Astrocyte (in vitro differentiated cells and primary cell): Measurements from ENCODE around the gene FHOD1. TPM values are rescaled to one million over a fixed set of nuclear protein-coding genes. Genes with fewer than 3 reads are reported as not detected.
A peak's percentile ranks its signal among the peaks of the same experiment; 100 is the strongest.

Experiments
- DNase-seq: peaks from one replicate; pipeline ENCODE4 v3.0.0-alpha.2; 2010; ENCODE audit warnings: low read depth
- FAIRE-seq: peaks from 2 replicates; lab custom pipeline; 2011; peaks lifted over from hg19 to GRCh38; lab: Jason Lieb, UNC
- H2AFZ ChIP-seq: 2 replicates; pipeline ENCODE4 v1.6.0; 2012; ENCODE audit warnings: low read depth, low read length, inconsistent platforms
- H3K27ac ChIP-seq: 2 replicates; pipeline ENCODE4 v1.5.1; 2011; ENCODE audit warnings: low read depth, low read length, inconsistent platforms
- H3K27me3 ChIP-seq: 2 replicates; pipeline ENCODE4 v1.6.0; 2011; ENCODE audit warnings: low read length, inconsistent platforms; ENCODE audit not compliant: insufficient read depth
- H3K36me3 ChIP-seq: 2 replicates; pipeline ENCODE4 v1.5.1; 2011; ENCODE audit warnings: low read length, inconsistent platforms; ENCODE audit not compliant: insufficient read depth
- H3K4me1 ChIP-seq: 2 replicates; pipeline ENCODE4 v1.5.1; 2011; ENCODE audit warnings: low read length, inconsistent platforms; ENCODE audit not compliant: insufficient read depth
- H3K4me2 ChIP-seq: 2 replicates; pipeline ENCODE4 v1.6.0; 2012; ENCODE audit warnings: low read length, inconsistent platforms
- H3K4me3 ChIP-seq: 2 replicates; pipeline ENCODE4 v1.5.1; 2011; ENCODE audit warnings: low read depth, mild to moderate bottlenecking, low read length, inconsistent platforms; ENCODE audit not compliant: insufficient read depth
- H3K79me2 ChIP-seq: 2 replicates; pipeline ENCODE4 v1.6.0; 2012; ENCODE audit warnings: mild to moderate bottlenecking, low read length, inconsistent platforms; ENCODE audit not compliant: insufficient read depth
- H3K9ac ChIP-seq: 2 replicates; pipeline ENCODE4 v1.6.0; 2012; ENCODE audit warnings: mild to moderate bottlenecking, low read length, inconsistent platforms
- H3K9me3 ChIP-seq: 2 replicates; pipeline ENCODE4 v1.5.1; 2012; ENCODE audit warnings: low read depth, mild to moderate bottlenecking, low read length, inconsistent platforms; ENCODE audit not compliant: insufficient read depth
- H4K20me1 ChIP-seq: 2 replicates; pipeline ENCODE4 v1.6.0; 2012; ENCODE audit warnings: low read length, inconsistent platforms; ENCODE audit not compliant: insufficient read depth
- H3K27ac Mint-ChIP-seq: one replicate; pipeline ENCODE4 v1.8.0; 2021; ENCODE audit warnings: mild to moderate bottlenecking, mixed read lengths; ENCODE audit not compliant: unreplicated experiment
- H3K27me3 Mint-ChIP-seq: one replicate; pipeline ENCODE4 v1.8.0; 2021; ENCODE audit warnings: low read depth, mixed read lengths; ENCODE audit not compliant: unreplicated experiment
- H3K36me3 Mint-ChIP-seq: one replicate; pipeline ENCODE4 v1.8.0; 2021; ENCODE audit warnings: low read depth, mixed read lengths; ENCODE audit not compliant: unreplicated experiment
- H3K4me1 Mint-ChIP-seq: one replicate; pipeline ENCODE4 v1.8.0; 2021; ENCODE audit warnings: low read depth, mixed read lengths; ENCODE audit not compliant: unreplicated experiment
- H3K4me3 Mint-ChIP-seq: one replicate; pipeline ENCODE4 v1.8.0; 2021; ENCODE audit warnings: mild to moderate bottlenecking, moderate library complexity, mixed read lengths; ENCODE audit not compliant: unreplicated experiment
- H3K9me3 Mint-ChIP-seq: one replicate; pipeline ENCODE4 v1.8.0; 2021; ENCODE audit warnings: mild to moderate bottlenecking, mixed read lengths; ENCODE audit not compliant: unreplicated experiment
- EZH2 ChIP-seq: IDR thresholded peaks from 2 replicates; pipeline ENCODE4 v1.6.1; 2012; ENCODE audit warnings: mild to moderate bottlenecking, low read length, inconsistent platforms; ENCODE audit not compliant: insufficient read depth
- total RNA-seq: library from RNA; stranded (reverse); gene quantifications from 2 replicates; pipeline ENCODE4 v1.2.1, GENCODE V29; 2021
- TF ChIP-seq, protein P1 (sequence below): IDR thresholded peaks from 2 replicates; pipeline ENCODE4 v1.5.1; 2011; ENCODE audit warnings: low read depth, mild to moderate bottlenecking, inconsistent platforms, low read length, moderate library complexity; ENCODE audit not compliant: insufficient read depth

The FHOD1 gene
- total RNA-seq, 1 donor from 2014 or later, result 38.1 TPM

DNA sequence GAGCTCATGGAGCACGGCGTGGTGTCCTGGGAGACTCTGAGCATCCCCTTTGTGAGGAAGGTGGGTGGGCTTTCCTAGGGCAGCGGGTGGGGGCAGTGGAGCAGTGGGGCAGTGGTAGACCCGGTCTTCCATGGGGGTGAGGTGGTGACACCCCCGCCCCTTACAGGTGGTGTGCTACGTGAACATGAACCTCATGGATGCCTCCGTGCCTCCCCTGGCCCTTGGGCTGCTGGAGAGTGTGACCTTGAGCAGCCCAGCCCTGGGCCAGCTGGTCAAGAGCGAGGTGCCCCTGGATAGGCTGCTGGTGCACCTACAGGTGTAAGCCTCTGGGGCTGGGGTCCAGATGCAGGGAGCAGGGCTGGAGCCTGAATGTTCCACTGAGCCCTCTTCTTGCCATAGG is 46.8 kb downstream of the FHOD1 start:
- Histone ChIP-seq H3K4me2 (no peak overlapping the region), H2AFZ (no peak overlapping the region), H3K4me1 (no peaks in the 10 kb centered on the region), H3K9ac (no peak overlapping the region), H4K20me1 (peaks cover 35% of the 10 kb centered on the region), H3K79me2 (peaks cover 6% of the 10 kb centered on the region), H3K4me3 (no peak overlapping the region), H3K36me3 (peaks cover 19% of the 10 kb centered on the region), H3K9me3 (no peaks in the 10 kb centered on the region), H3K27me3 (no peaks in the 10 kb centered on the region), H3K27ac (no peak overlapping the region)
- Mint-ChIP-seq H3K4me3 (no peak overlapping the region), H3K27ac (no peak overlapping the region), H3K27me3 (no peaks in the 10 kb centered on the region), H3K36me3 (peaks cover 8% of the 10 kb centered on the region), H3K4me1 (peaks cover 3% of the 10 kb centered on the region), H3K9me3 (no peaks in the 10 kb centered on the region)
- DNase-seq (no peak), FAIRE-seq (no peak)
- no peak for TF ChIP-seq EZH2
- TF ChIP-seq, protein P1, sequence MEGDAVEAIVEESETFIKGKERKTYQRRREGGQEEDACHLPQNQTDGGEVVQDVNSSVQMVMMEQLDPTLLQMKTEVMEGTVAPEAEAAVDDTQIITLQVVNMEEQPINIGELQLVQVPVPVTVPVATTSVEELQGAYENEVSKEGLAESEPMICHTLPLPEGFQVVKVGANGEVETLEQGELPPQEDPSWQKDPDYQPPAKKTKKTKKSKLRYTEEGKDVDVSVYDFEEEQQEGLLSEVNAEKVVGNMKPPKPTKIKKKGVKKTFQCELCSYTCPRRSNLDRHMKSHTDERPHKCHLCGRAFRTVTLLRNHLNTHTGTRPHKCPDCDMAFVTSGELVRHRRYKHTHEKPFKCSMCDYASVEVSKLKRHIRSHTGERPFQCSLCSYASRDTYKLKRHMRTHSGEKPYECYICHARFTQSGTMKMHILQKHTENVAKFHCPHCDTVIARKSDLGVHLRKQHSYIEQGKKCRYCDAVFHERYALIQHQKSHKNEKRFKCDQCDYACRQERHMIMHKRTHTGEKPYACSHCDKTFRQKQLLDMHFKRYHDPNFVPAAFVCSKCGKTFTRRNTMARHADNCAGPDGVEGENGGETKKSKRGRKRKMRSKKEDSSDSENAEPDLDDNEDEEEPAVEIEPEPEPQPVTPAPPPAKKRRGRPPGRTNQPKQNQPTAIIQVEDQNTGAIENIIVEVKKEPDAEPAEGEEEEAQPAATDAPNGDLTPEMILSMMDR, result no peak

DNA sequence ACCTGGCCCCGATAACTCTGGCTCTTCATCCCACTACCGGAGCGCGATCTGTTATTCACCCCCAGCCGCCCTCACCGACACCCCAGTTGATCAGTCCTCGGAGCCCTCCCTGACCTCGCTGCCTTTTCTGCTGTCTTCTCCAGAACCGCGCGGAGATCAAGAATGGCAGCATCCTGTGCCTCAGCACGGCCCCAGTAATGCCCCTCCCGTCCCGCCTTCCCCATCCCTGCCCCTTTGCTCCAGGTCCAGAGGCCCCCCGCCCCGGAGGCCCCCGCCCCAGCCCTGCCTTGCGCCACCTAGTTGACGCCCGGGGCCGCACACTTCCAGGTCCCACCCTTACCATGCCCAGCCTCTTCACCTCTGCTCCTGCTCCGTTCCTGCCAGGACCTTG is 47.5 kb downstream of the FHOD1 start:
- H3K36me3 Mint-ChIP-seq, result peaks cover 14% of the 10 kb centered on the region
- TF ChIP-seq, protein P1, result no peak
- TF ChIP-seq EZH2, result no peak
- H3K4me1 Mint-ChIP-seq, result peaks cover 3% of the 10 kb centered on the region
- H3K9me3 Mint-ChIP-seq, result no peaks in the 10 kb centered on the region
- H3K9ac ChIP-seq, result no peak overlapping the region
- peaks cover 25% of the 10 kb centered on the region for H3K36me3 ChIP-seq
- no peaks in the 10 kb centered on the region for H3K9me3 ChIP-seq
- peaks cover 12% of the 10 kb centered on the region for H3K79me2 ChIP-seq
- H3K4me3 ChIP-seq, result no peak overlapping the region
- no peak overlapping the region for H3K4me2 ChIP-seq
- H2AFZ ChIP-seq, result no peak overlapping the region
- no peaks in the 10 kb centered on the region for H3K4me1 ChIP-seq
- H3K27me3 ChIP-seq, result no peaks in the 10 kb centered on the region
- H3K27me3 Mint-ChIP-seq, result no peaks in the 10 kb centered on the region
- H3K27ac Mint-ChIP-seq, result no peak overlapping the region
- DNase-seq, result no peak
- peaks cover 41% of the 10 kb centered on the region for H4K20me1 ChIP-seq
- H3K4me3 Mint-ChIP-seq, result peak overlapping the region; percentile 42
- H3K27ac ChIP-seq, result no peak overlapping the region
- no peak for FAIRE-seq

DNA sequence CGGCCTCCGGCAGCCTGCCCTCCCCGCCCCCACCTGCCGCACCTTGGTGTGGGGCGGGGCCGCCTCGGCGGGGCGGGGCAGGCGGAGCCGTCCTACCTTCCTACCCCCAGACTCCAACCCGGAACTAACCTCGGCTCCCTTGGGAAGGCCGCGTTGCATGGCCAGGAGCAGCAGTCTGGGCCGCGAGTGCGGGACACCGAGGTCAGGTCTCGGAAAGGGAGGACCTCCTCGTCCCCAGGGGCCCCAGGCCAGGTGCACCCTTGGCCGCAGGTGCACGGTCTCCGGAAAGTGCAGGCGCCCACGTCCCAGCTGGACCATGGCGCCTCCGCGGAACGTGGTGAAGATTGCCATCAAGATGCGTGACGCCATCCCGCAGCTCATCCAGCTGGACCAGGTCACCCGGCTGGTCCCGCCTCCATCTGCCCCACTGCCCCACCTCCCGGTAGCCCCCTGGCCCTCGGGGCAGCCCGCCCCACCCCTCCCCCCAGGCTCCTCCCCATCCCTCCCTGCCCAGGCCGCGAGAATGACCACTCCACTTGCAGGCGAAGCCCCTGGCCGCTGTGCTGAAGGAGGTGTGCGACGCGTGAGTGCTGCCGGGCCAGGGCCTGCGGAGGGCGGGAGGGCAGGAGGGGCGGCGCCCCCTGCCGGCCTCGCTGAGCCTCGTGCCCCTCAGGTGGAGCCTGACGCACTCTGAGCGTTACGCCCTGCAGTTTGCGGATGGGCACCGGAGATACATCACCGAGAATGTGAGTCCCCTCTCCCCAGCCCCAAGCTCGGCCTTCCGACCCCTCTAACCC is 48.1 kb downstream of the FHOD1 start, which contains the start of gene ELMO3:
ELMO3 (plus strand) TSS at position 121 of the 797 bp plus-strand sequence; CDS start at position 317, 196 bp downstream.
- peaks cover 29% of the 10 kb centered on the region for H3K36me3 ChIP-seq
- peaks cover 47% of the 10 kb centered on the region for H4K20me1 ChIP-seq
- Mint-ChIP-seq H3K4me1 (peaks cover 3% of the 10 kb centered on the region), H3K36me3 (peaks cover 18% of the 10 kb centered on the region), H3K27me3 (no peaks in the 10 kb centered on the region), H3K4me3 (peak within 1 kb of the TSS; percentile 42), H3K9me3 (no peaks in the 10 kb centered on the region), H3K27ac (peak within 1 kb of the TSS; percentile 53)
- H3K9ac ChIP-seq, result no peak within 1 kb of the TSS
- H3K27me3 ChIP-seq, result no peaks in the 10 kb centered on the region
- no peaks in the 10 kb centered on the region for H3K9me3 ChIP-seq
- no peak within 1 kb of the TSS for H3K4me3 ChIP-seq
- H3K27ac ChIP-seq, result no peak within 1 kb of the TSS
- H2AFZ ChIP-seq, result no peak within 1 kb of the TSS
- H3K79me2 ChIP-seq, result peaks cover 18% of the 10 kb centered on the region
- peaks cover under 1% of the 10 kb centered on the region for H3K4me1 ChIP-seq
- no peak for DNase-seq
- H3K4me2 ChIP-seq, result no peak within 1 kb of the TSS
- no peak for FAIRE-seq
- TF ChIP-seq EZH2, result no peak
- TF ChIP-seq, protein P1, result no peak
